Measurements from ENCODE around the gene PLEKHH1. TPM values are rescaled to one million over a fixed set of nuclear protein-coding genes. Genes with fewer than 3 reads are reported as not detected.

PLEKHH1 gene
- total RNA-seq, 1 donor from 2014 or later: 9.4 TPM

GRCh38 chr14:67527756-67528155, 5.3 kb upstream of the PLEKHH1 start:
- TF ChIP-seq, protein P1, sequence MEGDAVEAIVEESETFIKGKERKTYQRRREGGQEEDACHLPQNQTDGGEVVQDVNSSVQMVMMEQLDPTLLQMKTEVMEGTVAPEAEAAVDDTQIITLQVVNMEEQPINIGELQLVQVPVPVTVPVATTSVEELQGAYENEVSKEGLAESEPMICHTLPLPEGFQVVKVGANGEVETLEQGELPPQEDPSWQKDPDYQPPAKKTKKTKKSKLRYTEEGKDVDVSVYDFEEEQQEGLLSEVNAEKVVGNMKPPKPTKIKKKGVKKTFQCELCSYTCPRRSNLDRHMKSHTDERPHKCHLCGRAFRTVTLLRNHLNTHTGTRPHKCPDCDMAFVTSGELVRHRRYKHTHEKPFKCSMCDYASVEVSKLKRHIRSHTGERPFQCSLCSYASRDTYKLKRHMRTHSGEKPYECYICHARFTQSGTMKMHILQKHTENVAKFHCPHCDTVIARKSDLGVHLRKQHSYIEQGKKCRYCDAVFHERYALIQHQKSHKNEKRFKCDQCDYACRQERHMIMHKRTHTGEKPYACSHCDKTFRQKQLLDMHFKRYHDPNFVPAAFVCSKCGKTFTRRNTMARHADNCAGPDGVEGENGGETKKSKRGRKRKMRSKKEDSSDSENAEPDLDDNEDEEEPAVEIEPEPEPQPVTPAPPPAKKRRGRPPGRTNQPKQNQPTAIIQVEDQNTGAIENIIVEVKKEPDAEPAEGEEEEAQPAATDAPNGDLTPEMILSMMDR (IDR thresholded peaks at IDR 0.05; ENCODE audit: insufficient read depth, low read length, poor library complexity, severe bottlenecking): no peak
- Histone ChIP-seq H3K27me3 (ENCODE audit: control insufficient read depth, insufficient read depth, low read length) (peaks cover 4% of the 10 kb centered on the region), H3K4me3 (ENCODE audit: low read depth, low read length) (no peak overlapping the region), H3K36me3 (ENCODE audit: control insufficient read depth, insufficient read depth, low read length) (no peaks in the 10 kb centered on the region)
- no peak for DNase-seq (ENCODE audit: low read depth)

DNA sequence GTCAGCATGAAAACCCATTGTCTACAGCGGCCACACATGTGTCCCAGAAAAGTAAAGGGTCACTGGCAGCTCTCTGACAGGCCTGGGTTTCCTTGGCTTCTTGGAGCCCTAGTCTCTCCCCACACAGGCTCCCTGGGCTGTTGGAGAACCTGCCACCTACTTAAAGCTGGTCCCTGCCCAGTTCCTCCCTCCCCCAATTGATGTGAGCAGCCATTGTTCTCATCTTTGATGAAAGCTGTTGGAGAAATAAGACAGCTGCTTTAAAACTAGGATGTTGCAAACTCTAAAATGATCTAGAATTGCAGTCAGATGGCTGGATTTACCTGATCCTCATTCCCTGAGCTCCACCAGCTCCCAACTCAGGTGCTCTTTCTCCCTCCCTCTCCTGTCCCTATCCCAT, 4.8 kb upstream of the PLEKHH1 start:
- DNase-seq (ENCODE audit: low read depth): no peak
- TF ChIP-seq, protein P1 (IDR thresholded peaks at IDR 0.05; ENCODE audit: insufficient read depth, low read length, poor library complexity, severe bottlenecking): no peak
- H3K4me3 ChIP-seq (ENCODE audit: low read depth, low read length): no peak overlapping the region

DNA sequence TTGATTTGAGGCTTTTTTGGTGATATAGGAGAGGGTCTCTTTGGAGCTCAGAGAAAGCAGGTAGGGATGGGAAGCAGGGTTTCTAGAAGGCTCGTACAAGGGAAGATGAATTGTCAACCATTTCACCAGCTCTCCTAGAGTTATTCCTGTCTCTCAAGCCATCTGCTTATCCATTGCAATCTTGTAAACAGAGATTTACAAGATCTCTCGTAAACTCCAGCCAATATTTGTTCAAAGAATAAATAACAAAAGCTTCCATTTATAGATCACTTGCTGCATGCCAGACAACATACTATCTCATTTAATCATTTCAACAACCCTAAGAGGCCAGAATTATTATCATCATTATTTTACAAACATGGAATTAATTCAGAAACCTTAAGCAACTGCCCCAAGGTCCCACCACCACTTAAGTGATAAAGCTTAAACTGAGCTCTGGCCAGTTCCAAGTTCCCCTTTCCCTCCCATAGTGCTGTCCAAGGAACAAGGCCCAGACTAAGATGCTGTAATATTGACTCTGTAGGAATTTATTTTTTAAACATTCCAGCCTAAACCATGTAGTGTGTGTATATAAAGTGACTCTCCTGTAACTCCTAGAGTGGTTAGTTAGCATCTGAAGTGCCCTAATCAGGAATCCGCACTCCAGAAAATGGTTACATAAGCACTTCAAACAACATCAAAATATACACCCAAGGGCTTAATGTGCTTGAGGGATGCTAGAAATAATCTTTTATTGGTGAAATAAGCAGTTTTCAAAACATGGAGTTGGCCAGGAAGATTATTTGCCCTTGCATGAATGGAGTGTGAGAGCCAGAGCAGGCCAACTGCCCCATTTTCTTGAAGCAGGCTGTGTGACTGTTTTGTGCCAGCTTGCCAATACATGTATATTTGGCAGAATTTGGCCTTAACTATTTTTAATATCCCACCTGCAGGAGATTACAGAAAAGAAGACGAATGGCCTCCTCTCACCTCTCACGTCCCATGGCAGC, 2.8 kb upstream of the PLEKHH1 start:
- no peaks in the 10 kb centered on the region for H3K36me3 ChIP-seq (ENCODE audit: control insufficient read depth, insufficient read depth, low read length)
- no peak for DNase-seq (ENCODE audit: low read depth)
- H3K4me3 ChIP-seq (ENCODE audit: low read depth, low read length): no peak overlapping the region
- H3K27me3 ChIP-seq (ENCODE audit: control insufficient read depth, insufficient read depth, low read length): no peaks in the 10 kb centered on the region
- TF ChIP-seq, protein P1 (IDR thresholded peaks at IDR 0.05; ENCODE audit: insufficient read depth, low read length, poor library complexity, severe bottlenecking): no peak

More for the DNA sequence above, 4.8 kb upstream of the PLEKHH1 start:
- Histone ChIP-seq H3K36me3 (ENCODE audit: control insufficient read depth, insufficient read depth, low read length) (no peaks in the 10 kb centered on the region), H3K27me3 (ENCODE audit: control insufficient read depth, insufficient read depth, low read length) (peaks cover 3% of the 10 kb centered on the region)

DNA sequence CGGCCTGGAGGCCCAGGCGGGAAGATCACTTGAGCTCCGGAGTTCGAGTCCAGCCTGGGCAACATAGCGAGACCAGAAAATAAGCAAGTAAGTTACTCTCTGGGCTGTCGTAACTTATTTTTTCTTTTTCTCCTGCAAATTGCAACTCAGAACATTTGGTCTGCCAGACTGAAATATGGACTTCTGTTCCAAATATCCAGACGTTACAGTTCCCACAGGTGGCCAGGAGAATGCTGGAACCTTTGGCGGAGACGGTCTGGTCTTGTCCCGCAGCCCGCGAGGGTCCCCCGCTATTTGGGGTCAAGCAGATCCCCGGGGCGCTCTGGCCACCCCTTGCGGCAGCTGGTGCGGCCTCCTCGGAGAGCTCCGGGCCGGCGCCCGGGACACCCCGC, 488 bp upstream of the PLEKHH1 start:
- Histone ChIP-seq H3K4me3 (ENCODE audit: low read depth, low read length) (peak overlapping the region; percentile 71), H3K36me3 (ENCODE audit: control insufficient read depth, insufficient read depth, low read length) (no peaks in the 10 kb centered on the region), H3K27me3 (ENCODE audit: control insufficient read depth, insufficient read depth, low read length) (no peaks in the 10 kb centered on the region)
- TF ChIP-seq, protein P1 (IDR thresholded peaks at IDR 0.05; ENCODE audit: insufficient read depth, low read length, poor library complexity, severe bottlenecking): peak; percentile 9
- DNase-seq (ENCODE audit: low read depth): no peak

DNA sequence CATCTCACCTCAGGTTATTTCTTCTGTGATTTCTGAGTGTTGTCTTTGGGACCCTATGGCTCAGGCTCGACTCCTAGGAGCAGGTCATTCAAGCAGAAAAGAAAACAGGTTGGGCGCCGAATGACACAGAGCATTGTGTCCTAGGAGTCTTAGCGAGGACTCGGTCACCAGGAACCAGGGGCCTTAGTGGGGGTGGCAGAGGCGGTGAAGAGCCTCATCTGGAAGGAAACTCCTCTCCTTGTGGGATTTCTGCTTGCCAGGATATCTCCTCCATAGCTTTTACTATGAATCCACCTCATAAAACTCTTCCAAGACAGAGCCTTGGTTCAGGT, 630 bp downstream of the PLEKHH1 start:
- TF ChIP-seq, protein P1 (IDR thresholded peaks at IDR 0.05; ENCODE audit: insufficient read depth, low read length, poor library complexity, severe bottlenecking): no peak
- H3K36me3 ChIP-seq (ENCODE audit: control insufficient read depth, insufficient read depth, low read length): no peaks in the 10 kb centered on the region
- DNase-seq (ENCODE audit: low read depth): no peak
- H3K4me3 ChIP-seq (ENCODE audit: low read depth, low read length): peak overlapping the region; percentile 71
- H3K27me3 ChIP-seq (ENCODE audit: control insufficient read depth, insufficient read depth, low read length): no peaks in the 10 kb centered on the region
